ENCODE data around the gene UBAC2.

- TF ChIP-seq, protein P1, sequence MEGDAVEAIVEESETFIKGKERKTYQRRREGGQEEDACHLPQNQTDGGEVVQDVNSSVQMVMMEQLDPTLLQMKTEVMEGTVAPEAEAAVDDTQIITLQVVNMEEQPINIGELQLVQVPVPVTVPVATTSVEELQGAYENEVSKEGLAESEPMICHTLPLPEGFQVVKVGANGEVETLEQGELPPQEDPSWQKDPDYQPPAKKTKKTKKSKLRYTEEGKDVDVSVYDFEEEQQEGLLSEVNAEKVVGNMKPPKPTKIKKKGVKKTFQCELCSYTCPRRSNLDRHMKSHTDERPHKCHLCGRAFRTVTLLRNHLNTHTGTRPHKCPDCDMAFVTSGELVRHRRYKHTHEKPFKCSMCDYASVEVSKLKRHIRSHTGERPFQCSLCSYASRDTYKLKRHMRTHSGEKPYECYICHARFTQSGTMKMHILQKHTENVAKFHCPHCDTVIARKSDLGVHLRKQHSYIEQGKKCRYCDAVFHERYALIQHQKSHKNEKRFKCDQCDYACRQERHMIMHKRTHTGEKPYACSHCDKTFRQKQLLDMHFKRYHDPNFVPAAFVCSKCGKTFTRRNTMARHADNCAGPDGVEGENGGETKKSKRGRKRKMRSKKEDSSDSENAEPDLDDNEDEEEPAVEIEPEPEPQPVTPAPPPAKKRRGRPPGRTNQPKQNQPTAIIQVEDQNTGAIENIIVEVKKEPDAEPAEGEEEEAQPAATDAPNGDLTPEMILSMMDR (IDR thresholded peaks at IDR 0.05): no peak
- TF ChIP-seq ZFX (IDR thresholded peaks at IDR 0.05; ENCODE audit: borderline replicate concordance): no peak
These were observed 5.6 kb downstream of the UBAC2 start for GRCh38 chr13:99206226-99206625.
